Measurements from ENCODE around the gene ADK.

DNA sequence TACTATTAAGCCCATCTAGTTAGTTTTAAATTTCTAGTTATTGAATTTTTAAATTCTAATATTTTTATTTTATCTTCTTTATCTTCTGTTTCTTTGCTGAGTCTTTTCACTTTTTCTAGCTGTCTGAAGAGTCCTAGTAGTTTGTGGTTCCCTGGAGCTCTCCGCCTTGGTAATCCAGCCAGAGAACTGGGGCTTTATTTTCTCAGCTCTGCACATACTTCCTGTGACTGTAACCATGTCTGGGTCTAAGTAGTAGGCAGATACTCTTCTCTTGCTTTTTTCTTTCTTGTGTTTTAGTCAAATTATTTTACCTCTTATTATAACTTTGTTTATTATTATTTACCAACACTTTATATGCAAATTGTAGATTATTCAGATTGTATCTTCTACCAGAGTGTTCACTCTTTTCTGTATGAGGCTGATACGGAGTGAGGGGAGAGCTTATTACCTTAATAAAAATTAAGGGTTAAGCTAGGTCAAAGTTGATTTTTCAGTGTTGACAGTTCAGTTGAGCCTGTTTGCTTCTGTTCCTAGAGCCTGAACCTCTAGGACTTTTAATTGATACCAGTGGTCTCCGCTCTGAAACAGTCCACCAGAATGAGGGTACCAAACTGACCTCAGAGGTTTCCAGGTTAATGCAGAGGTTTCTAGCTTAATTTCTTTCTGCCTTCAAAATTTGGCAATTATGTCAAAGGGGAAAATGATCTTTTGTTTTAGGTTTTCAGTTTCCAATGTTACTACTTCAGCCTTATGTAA lies 155.4 kb downstream of the ADK start:
- TF ChIP-seq CTCF (conservative IDR thresholded peaks at IDR 0.05) (no peak), ZFX (IDR thresholded peaks at IDR 0.05) (no peak)
